ENCODE measurements around the gene EFNA3.
"Not testable (repeated sequence)": the region's sequence is repeated elsewhere in the genome, so short reads cannot be mapped to it uniquely, and the experiment has no call there.

EFNA3 gene

GRCh38 chr1:155113450-155113980, 34.9 kb downstream of the EFNA3 start:
- DNase-seq: no peak

- no peak for DNase-seq
Measured at GRCh38 chr1:155116113-155116764, 37.6 kb downstream of the EFNA3 start.

GRCh38 chr1:155117610-155118009, 39.0 kb downstream of the EFNA3 start:
- no peak for DNase-seq

DNA sequence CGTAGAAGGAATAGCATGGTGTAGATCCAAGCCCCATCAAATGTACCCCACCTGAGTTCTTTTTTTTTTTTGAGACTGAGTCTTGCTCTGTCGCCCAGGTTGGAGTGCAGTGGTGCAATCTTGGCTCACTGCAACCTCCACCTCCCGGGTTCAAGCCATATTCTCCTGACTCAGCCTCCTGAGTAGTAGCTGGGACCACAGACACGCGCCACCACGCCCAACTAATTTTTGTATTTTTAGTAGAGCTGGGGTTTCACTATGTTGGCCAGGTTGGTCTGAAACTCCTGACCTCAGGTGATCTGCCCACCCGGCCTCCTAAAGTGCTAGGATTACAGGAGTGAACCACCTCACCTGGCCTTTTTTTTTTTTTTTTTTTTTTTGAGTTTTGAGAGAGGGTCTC, 39.5 kb downstream of the EFNA3 start:
- not testable (repeated sequence) for DNase-seq

DNA sequence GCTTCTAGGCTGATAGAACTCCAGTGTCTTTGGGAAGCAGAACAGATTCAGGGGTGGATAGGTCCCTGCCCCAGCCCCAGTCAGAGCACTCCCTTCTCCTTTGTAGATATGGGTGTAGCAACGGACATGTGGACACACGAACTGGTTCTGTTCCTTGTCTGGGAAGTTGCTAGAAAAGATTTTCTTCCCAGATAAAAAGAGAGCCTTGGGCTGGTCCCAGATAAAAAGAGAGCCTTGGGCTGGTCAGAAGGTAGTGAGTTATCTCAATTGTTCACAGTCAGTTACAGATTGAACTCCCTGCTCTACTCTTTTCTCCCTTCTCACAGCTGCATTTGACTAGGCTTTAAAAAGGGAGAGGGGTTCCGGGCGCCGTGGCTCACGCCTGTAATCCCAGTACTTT, 41.6 kb downstream of the EFNA3 start:
- DNase-seq: no peak

GRCh38 chr1:155121249-155121648, 42.6 kb downstream of the EFNA3 start:
- DNase-seq: no peak

DNA sequence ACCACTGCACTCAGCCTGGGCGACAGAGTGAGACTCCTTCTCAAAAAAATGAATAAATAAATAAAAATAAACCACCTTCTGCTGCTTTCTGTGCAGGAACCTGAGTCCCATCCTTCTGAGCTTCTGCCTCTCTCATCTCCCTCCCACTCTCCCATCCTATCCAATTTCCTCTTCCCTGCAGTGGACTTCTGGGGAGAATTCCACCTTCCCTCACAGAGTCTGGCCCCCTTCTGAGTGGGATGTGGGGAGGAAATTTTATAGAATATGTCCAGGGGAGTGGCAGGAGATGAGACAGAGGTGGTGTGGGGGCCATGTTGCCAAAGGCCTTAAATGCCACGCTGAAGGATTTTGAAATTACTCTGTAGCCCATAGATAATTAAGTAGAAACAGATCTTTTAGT, 43.7 kb downstream of the EFNA3 start:
- no peak for DNase-seq

DNA sequence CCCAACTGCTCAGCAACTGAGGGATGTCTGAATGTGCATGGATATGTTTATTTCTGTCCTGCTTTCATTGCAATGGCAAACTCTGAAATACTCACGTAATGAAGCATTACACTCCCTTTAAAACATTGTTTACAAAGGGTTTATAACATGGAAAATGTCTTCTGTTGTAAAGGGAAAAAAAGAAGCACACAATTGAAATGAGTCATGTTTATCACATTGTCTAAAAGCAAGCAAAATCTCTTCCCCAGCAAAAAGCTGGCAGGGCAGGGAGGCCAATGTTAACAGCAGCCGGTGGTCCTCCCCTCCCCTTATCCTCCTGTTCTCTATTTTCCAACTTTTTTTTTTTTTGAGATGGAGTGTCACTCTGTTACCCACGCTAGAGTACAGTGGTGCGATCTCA, 45.2 kb downstream of the EFNA3 start:
- no peak for DNase-seq

DNA sequence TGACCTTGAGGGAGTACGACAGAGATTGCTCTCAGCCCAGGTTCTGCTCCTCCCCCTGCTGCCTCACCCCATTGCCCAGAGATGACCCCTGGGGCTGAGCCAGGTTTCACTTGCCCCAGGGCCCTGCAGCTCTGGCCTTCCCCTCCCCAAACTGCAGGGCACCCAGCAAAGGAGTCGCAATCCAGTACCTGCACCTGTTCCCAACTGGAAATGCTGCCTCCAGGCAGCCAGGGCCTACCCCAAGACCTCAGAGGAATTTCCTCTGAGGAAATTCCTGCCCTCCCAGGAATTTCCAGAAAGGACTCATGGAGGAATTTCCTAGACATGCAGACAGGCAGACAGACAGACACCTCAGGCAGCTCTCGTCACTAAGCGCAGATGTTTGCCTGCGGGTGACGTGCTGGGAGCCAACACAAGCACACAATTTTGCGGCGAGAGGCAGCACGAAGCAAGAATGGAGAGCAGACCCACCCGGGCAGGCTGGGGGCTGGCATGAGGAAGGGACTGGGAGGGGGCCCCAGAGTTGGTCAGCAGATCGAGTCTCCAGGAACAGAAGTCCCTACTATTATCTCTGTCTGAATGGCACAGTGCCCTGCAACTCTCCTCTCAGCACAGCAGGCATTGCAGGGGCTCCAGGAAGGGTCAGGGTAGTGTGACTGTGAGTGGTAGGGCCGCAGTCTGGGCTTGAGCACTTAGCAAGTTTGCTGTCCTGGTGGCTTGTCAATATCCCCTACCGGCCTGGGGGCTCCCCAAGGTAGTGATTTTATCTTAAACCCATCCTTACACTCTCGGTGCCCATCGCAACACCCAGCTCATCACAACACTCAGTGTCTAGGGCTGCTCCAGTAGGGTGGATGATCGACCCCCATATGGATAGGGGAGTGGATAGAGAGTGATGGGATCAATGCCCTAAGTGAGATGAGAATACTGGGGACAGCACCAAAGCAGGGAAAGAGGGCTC, 46.1 kb downstream of the EFNA3 start:
- no peak for DNase-seq

DNA sequence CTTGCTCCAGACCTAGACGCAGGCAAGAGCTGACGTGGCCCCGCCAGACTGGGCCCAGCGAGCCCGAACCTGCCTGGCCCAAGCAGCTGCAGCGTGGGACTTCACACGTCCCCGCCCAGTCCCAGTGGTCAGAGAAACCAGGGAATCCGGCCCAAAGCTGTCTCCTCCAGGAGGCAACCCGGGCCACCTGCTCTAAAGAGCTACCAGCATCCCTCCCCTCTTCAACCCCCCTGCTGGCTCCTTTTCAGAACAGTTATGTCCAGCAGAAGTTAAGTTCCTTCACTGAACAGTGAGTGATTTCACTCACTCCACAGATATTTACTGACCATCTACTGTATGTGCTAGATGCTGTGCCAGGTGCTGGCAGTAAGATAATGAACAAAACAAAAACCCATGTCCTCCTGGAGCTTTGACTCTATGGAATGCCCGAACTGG, 46.9 kb downstream of the EFNA3 start:
- no peak for DNase-seq

DNA sequence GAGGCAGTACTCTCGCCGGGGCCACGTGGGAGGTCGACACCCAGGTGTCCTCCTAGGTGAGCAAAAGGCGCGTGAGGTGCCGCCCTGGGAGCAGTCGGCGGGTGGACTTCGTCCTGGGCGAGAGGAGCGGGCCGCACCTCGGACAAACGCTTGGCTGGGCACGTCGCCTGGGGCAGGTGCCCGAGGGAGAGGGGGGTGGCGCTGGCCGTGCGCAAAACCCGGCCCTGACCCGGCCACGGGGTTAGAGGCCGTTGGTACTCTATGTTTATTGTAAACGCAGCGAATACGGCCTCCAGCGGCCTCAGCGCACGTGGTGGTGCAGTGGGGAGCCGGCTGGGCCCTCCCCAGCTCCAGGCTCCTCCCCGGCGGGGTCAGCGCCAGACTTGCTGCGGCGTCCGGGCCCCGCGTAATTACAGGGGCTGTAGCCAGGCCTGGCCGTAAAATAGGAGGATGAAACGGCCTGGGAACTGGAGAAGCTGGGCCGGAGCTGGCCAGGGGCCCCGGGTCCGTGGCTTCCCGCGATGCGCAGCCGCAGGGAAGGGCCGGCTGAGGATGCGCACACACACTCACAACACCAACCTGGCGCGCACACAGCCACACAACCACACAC, 47.4 kb downstream of the EFNA3 start:
- no peak for DNase-seq

DNA sequence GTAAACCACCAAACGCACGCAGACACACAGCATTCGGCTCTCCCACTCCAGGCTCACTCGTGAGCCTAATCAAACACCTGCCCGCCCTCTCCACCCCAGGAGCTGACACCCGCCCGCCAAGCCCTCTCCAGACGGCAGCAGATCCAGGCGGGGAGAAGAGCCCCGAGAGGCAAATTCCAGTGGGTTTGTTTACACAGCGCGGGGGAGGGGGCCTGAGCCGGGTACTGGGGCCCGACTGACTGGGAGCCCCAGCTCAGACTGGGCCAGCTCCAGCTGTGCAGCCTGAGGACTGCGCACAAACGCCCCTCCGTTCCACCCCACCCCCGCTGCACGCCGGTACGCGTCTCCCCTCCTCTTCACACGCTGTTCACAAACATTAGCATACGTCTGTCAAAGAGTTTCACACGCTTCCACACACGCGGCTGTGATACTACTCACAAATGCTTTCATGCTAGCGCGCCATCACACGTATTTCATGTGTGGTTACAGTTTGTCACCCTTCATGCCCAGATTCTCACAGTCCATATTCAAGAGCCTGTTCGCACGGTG, 48.0 kb downstream of the EFNA3 start:
- DNase-seq: peak; percentile 41

DNA sequence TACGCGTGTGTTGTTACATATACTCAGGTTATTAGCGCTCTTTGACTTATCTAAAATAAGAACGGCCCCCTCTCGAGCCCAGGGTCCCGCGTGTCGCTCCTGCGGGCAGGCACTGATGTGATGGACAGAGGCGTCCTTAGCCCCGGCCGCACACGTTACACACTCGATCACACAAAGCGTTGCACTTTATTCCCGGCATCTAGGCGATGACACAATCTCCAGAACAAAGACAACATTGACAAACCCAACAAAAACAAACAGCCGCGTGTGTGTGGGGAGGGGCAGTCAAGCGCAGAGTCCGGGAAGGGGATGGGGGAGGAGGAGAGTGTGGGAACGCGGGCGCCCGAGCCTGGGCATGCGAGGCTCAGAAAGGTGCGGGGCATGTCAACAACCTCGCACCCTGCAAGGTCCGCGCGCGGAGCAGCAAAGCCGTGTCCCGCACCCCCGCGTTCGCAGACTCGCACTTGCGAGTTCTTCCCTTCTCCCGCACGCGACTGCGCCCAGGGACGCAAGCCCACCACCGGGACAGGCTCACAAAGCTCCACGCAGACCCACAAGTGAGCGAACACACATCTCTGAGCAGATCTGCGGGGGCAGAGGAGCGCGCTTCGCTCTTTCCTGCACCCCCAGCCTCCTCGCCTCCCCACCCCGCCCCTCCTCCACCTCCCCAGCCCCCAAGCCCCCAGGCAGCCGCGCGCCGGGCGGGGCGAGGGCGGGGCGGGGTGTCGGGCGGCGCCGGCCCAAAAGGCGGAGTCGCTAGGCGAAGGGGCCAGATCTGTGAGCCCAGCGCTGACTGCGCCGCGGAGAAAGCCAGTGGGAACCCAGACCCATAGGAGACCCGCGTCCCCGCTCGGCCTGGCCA, 48.7 kb downstream of the EFNA3 start, which contains the start of gene EFNA1:
Gene EFNA1, plus strand, starts transcription at position 772 of the 862 bp plus-strand sequence. CDS start 102 bp downstream, outside the sequence.
- DNase-seq: peak; percentile 53

GRCh38 chr1:155127967-155128754, 49.5 kb downstream of the EFNA3 start:
- DNase-seq: no peak

DNA sequence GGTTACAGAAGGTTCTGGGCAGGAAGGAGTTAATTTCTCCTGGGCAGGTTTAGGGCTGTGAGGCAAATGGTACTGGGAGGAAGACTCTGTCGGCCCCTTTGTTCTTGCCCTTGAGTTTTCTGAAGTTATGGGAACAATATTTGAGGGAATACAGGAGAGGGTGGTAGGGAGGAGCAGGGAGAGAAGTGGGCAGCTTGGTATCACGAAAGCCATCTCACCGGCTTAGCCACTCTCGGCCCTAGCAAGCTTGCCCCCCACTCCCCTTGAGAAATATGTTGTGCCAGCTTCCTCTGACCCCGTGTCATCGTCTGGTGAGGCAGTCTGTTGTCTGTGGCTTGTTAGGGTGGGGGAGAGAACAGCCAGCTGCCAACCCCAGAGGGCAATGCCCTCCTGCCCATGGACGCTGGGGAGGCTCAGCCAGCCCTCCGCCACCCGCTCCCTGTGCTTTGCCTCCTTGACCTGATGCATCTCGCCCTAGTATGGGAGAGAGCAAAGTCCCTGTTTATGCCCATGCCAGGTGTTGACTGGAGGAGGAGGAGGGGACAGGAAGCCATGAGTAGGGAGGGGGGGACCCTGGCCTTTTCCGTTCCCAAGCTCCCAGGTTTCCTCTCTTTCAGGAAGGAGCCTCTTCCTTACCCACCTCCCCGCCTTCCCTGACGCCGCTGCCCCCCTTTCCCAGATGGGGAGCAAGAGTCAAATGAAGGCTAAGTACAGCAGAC, 50.3 kb downstream of the EFNA3 start:
- no peak for DNase-seq

- DNase-seq: no peak
Measured at GRCh38 chr1:155130272-155131006, 51.8 kb downstream of the EFNA3 start.

DNA sequence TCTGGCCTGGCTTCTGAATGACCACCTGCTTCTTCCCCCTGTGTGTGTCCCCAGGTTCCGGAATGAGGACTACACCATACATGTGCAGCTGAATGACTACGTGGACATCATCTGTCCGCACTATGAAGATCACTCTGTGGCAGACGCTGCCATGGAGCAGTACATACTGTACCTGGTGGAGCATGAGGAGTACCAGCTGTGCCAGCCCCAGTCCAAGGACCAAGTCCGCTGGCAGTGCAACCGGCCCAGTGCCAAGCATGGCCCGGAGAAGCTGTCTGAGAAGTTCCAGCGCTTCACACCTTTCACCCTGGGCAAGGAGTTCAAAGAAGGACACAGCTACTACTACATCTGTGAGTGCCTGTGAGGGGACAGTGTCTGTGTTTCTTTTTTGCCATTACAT, 52.6 kb downstream of the EFNA3 start:
- DNase-seq: no peak

- no peak for DNase-seq
Measured at GRCh38 chr1:155131856-155132255, 53.2 kb downstream of the EFNA3 start.

DNA sequence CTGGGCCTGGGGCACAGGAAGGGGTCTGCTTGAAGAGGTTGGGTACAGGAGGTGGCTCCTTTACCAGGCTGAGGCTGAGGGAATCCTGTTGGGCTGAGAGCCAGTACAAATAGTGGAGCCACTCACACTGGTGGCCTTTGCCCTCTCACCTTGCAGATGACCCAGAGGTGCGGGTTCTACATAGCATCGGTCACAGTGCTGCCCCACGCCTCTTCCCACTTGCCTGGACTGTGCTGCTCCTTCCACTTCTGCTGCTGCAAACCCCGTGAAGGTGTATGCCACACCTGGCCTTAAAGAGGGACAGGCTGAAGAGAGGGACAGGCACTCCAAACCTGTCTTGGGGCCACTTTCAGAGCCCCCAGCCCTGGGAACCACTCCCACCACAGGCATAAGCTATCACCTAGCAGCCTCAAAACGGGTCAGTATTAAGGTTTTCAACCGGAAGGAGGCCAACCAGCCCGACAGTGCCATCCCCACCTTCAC, 55.2 kb downstream of the EFNA3 start:
- no peak for DNase-seq

DNA sequence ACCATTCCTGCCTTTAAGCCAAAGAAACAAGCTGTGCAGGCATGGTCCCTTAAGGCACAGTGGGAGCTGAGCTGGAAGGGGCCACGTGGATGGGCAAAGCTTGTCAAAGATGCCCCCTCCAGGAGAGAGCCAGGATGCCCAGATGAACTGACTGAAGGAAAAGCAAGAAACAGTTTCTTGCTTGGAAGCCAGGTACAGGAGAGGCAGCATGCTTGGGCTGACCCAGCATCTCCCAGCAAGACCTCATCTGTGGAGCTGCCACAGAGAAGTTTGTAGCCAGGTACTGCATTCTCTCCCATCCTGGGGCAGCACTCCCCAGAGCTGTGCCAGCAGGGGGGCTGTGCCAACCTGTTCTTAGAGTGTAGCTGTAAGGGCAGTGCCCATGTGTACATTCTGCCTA, 55.7 kb downstream of the EFNA3 start:
- no peak for DNase-seq

Data from CD4-positive, alpha-beta T cell treated with Interleukin-21 for 1 hour (primary cell).